ENCODE results near the gene CCDC87.
"Not testable (repeated sequence)": the region's sequence is repeated elsewhere in the genome, so short reads cannot be mapped to it uniquely, and the experiment has no call there.

CCDC87 gene

DNA sequence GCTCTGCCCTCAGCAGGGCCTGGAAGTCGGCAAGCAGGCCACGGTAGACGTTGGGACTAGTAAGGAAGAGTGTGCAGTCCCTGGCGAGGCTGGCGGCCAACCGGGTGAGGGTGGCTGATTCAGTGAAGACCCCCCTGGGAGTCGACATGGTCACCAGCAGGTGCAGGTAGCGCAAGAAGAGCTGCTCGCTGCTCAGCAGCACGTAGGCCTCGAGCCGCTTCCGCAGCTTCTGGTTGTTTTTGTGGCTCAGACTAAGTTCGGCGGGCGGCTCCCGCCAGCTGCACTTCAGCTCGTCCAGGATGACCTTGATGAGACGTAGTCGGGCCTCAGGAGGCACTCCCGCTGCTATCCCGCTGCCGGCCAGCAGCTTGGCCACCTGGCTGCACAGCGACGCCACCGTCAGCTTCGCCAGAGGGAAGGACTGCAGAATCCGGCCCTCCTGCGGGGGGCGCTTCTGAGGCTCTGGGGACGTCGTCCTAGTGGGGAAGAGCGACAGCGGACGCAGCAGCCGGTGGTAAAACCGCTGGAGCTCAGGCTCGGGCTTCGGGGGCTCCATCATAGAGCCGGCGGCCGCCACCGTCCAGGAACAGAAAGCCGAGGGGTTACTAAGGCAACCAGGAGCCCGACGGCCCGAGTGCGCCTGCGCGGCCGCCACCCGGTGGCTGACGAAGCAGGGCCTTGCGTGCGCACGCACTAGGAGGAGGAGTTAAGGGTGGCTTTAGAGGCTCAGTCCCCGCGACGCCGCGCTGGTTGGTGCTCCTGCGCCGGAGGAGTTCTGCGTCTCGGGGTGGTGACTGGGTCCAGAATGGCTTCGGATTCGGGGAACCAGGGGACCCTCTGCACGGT lies at the start of gene CCDC87, which contains the start of gene CCS:
Gene CCDC87 (minus strand): TSS at position 607 of the 846 bp plus-strand sequence. CDS start 48 bp downstream, at position 559.
Gene CCS (plus strand): TSS at position 729 of the 846 bp plus-strand sequence. CDS start 77 bp downstream, at position 806.
- Mint-ChIP-seq H3K27me3 (peaks cover 3% of the 10 kb centered on the region), H3K4me3 (peak within 1 kb of the TSS; percentile 98)

DNA sequence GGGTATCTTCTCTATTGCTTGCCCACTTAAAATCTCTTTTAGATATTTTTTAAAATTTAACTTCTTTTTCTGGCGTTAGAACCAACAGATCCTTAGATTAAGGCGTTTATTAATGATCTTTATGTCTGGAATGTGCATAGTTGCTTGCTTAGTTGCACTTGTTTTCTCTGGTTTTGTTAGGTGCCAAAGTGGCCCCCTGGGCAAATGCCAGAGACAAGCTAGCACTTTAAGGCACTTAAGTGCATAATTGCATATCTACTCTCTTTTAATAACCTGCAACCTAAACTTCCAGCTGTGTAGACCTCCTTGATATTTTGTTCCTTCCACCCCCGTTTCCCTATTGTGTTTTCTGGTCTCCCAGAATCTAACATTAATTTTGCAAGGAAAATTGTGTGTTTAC lies 49.0 kb upstream of the CCDC87 start:
- no peak overlapping the region for H3K27ac Mint-ChIP-seq
- H3K4me1 Mint-ChIP-seq (ENCODE audit: low read depth): peaks cover 85% of the 10 kb centered on the region
- no peaks in the 10 kb centered on the region for H3K9me3 Mint-ChIP-seq
- H3K4me3 Mint-ChIP-seq: no peak overlapping the region
- no peaks in the 10 kb centered on the region for H3K27me3 Mint-ChIP-seq
- H3K36me3 Mint-ChIP-seq (ENCODE audit: low read depth): peaks cover 98% of the 10 kb centered on the region
- intact Hi-C loops (cut with micrococcal nuclease): no loop called here

More for the DNA sequence above, at the start of gene CCDC87, which contains the start of gene CCS:
- peaks cover 14% of the 10 kb centered on the region for H3K36me3 Mint-ChIP-seq (ENCODE audit: low read depth)
- H3K9me3 Mint-ChIP-seq: no peaks in the 10 kb centered on the region
- intact Hi-C loops (cut with micrococcal nuclease): loop anchor here (1.0 kb wide), 2 partner anchors 46 to 86 kb away; partner anchors contain the start of gene RBM4
- peaks cover 32% of the 10 kb centered on the region for H3K4me1 Mint-ChIP-seq (ENCODE audit: low read depth)
- H3K27ac Mint-ChIP-seq: peak within 1 kb of the TSS; percentile 91

GRCh38 chr11:66639814-66640340 lies 47.0 kb upstream of the CCDC87 start:
- H3K27me3 Mint-ChIP-seq: not testable (repeated sequence)
- H3K27ac Mint-ChIP-seq: peak overlapping the region; percentile 97
- H3K36me3 Mint-ChIP-seq (ENCODE audit: low read depth): peaks cover 86% of the 10 kb centered on the region

GRCh38 chr11:66639066-66639813 lies 46.4 kb upstream of the CCDC87 start:
- Mint-ChIP-seq H3K4me3 (peak overlapping the region; percentile 96), H3K27me3 (no peaks in the 10 kb centered on the region), H3K27ac (peak overlapping the region; percentile 97), H3K4me1 (ENCODE audit: low read depth) (peaks cover 76% of the 10 kb centered on the region), H3K36me3 (ENCODE audit: low read depth) (peaks cover 86% of the 10 kb centered on the region), H3K9me3 (no peaks in the 10 kb centered on the region)
- intact Hi-C loops (cut with micrococcal nuclease): loop anchor here (5.0 kb wide), 1 partner anchor 38 kb away; the partner anchor contains the start of gene RBM4B

More at GRCh38 chr11:66639814-66640340, 47.0 kb upstream of the CCDC87 start:
- H3K4me3 Mint-ChIP-seq: peak overlapping the region; percentile 96
- not testable (repeated sequence) for H3K9me3 Mint-ChIP-seq
- H3K4me1 Mint-ChIP-seq (ENCODE audit: low read depth): peaks cover 76% of the 10 kb centered on the region
- intact Hi-C loops (cut with micrococcal nuclease): loop anchor here (5.0 kb wide), 1 partner anchor 37 kb away; the partner anchor contains the start of gene RBM4B

- Mint-ChIP-seq H3K27ac (peak within 1 kb of the TSS; percentile 97), H3K4me3 (peak within 1 kb of the TSS; percentile 96), H3K9me3 (no peaks in the 10 kb centered on the region), H3K4me1 (ENCODE audit: low read depth) (peaks cover 70% of the 10 kb centered on the region), H3K36me3 (ENCODE audit: low read depth) (peaks cover 80% of the 10 kb centered on the region), H3K27me3 (no peaks in the 10 kb centered on the region)
- intact Hi-C loops (cut with micrococcal nuclease): loop anchor here (1.0 to 5.0 kb wide), 3 partner anchors 19 to 45 kb away; partner anchors contain the start of genes CCDC87, CCS and RBM4B
Observed at GRCh38 chr11:66638177-66639065, 45.6 kb upstream of the CCDC87 start, which contains the start of gene RBM4. TSS of gene RBM4 (plus strand) at chr11:66638703. CDS start at chr11:66639712, 1,009 bp downstream.

GRCh38 chr11:66637557-66638176 lies 44.8 kb upstream of the CCDC87 start:
- H3K36me3 Mint-ChIP-seq (ENCODE audit: low read depth): peaks cover 76% of the 10 kb centered on the region
- H3K27me3 Mint-ChIP-seq: no peaks in the 10 kb centered on the region
- intact Hi-C loops (cut with micrococcal nuclease): loop anchor here (1.0 to 5.0 kb wide), 3 partner anchors 18 to 44 kb away; partner anchors contain the start of genes CCDC87, CCS and RBM4B
- H3K4me1 Mint-ChIP-seq (ENCODE audit: low read depth): peaks cover 63% of the 10 kb centered on the region
- H3K4me3 Mint-ChIP-seq: peak overlapping the region; percentile 96
- no peaks in the 10 kb centered on the region for H3K9me3 Mint-ChIP-seq
- H3K27ac Mint-ChIP-seq: peak overlapping the region; percentile 97

DNA sequence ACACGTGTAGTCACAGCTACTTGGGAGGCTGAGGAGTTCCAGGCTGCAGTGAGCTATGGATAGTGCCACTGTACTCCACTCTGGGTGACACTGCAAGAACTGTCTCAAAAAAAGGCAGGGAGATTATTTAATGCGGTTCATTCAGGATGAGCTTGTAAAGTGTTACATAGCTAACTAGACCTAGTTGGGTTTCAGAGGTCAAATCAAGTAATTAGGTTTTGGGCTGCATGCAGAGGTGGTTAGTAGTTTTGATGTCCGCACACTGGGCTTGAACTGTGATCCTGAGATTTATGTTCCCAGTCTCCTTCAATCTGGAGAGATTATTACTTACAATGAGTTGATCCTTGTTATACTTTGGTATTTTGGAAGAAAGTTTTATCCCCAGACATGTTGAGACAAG lies 43.5 kb upstream of the CCDC87 start:
- H3K9me3 Mint-ChIP-seq: no peaks in the 10 kb centered on the region
- no peaks in the 10 kb centered on the region for H3K27me3 Mint-ChIP-seq
- H3K4me3 Mint-ChIP-seq: no peak overlapping the region
- H3K36me3 Mint-ChIP-seq (ENCODE audit: low read depth): peaks cover 74% of the 10 kb centered on the region
- H3K4me1 Mint-ChIP-seq (ENCODE audit: low read depth): peaks cover 53% of the 10 kb centered on the region
- H3K27ac Mint-ChIP-seq: no peak overlapping the region
- intact Hi-C loops (cut with micrococcal nuclease): loop anchor here (5.0 kb wide), 1 partner anchor 41 kb away; the partner anchor contains the start of gene RBM4B

GRCh38 chr11:66632952-66633351 lies 40.1 kb upstream of the CCDC87 start:
- no peaks in the 10 kb centered on the region for H3K9me3 Mint-ChIP-seq
- intact Hi-C loops (cut with micrococcal nuclease): no loop called here
- H3K27ac Mint-ChIP-seq: no peak overlapping the region
- H3K4me1 Mint-ChIP-seq (ENCODE audit: low read depth): peaks cover 41% of the 10 kb centered on the region
- H3K4me3 Mint-ChIP-seq: no peak overlapping the region
- peaks cover 72% of the 10 kb centered on the region for H3K36me3 Mint-ChIP-seq (ENCODE audit: low read depth)
- H3K27me3 Mint-ChIP-seq: no peaks in the 10 kb centered on the region

- Mint-ChIP-seq H3K27me3 (no peaks in the 10 kb centered on the region), H3K27ac (no peak overlapping the region), H3K4me3 (no peak overlapping the region), H3K36me3 (ENCODE audit: low read depth) (peaks cover 72% of the 10 kb centered on the region), H3K9me3 (no peaks in the 10 kb centered on the region), H3K4me1 (ENCODE audit: low read depth) (peaks cover 40% of the 10 kb centered on the region)
- intact Hi-C loops (cut with micrococcal nuclease): no loop called here
Observed at GRCh38 chr11:66631883-66632282, 39.0 kb upstream of the CCDC87 start.

DNA sequence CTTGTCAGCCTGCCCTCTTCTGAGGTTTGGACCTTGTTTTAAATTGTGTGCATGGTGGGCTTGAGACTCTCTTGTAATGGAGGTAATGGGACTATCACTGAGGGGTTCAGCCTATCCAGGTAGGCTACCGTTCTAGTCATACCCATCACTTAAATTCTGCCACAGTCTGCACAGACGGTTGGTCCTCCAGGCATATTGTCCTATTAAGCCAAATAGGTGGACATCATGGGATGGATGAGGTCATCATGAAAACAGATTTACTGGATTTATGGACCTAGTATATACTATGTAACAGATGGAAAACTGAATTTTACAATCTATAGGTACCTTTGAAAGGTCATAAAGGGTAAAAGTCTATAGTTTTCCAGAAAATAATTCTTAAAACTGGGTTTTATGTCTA lies 36.5 kb upstream of the CCDC87 start:
- Mint-ChIP-seq H3K27me3 (no peaks in the 10 kb centered on the region), H3K36me3 (ENCODE audit: low read depth) (peaks cover 83% of the 10 kb centered on the region), H3K27ac (no peak overlapping the region), H3K9me3 (no peaks in the 10 kb centered on the region), H3K4me3 (no peak overlapping the region), H3K4me1 (ENCODE audit: low read depth) (peaks cover 49% of the 10 kb centered on the region)
- intact Hi-C loops (cut with micrococcal nuclease): no loop called here

GRCh38 chr11:66628061-66628603 lies 35.3 kb upstream of the CCDC87 start:
- Mint-ChIP-seq H3K4me3 (no peak overlapping the region), H3K4me1 (ENCODE audit: low read depth) (peaks cover 58% of the 10 kb centered on the region), H3K36me3 (ENCODE audit: low read depth) (peaks cover 90% of the 10 kb centered on the region), H3K27me3 (no peaks in the 10 kb centered on the region), H3K27ac (no peak overlapping the region), H3K9me3 (no peaks in the 10 kb centered on the region)
- intact Hi-C loops (cut with micrococcal nuclease): no loop called here

GRCh38 chr11:66626926-66627325 lies 34.1 kb upstream of the CCDC87 start:
- no peaks in the 10 kb centered on the region for H3K9me3 Mint-ChIP-seq
- peaks cover 96% of the 10 kb centered on the region for H3K36me3 Mint-ChIP-seq (ENCODE audit: low read depth)
- H3K4me1 Mint-ChIP-seq (ENCODE audit: low read depth): peaks cover 67% of the 10 kb centered on the region
- H3K4me3 Mint-ChIP-seq: no peak overlapping the region
- no peaks in the 10 kb centered on the region for H3K27me3 Mint-ChIP-seq
- H3K27ac Mint-ChIP-seq: no peak overlapping the region
- intact Hi-C loops (cut with micrococcal nuclease): no loop called here

Measured in dendritic cell treated with granulocyte-macrophage colony-stimulating factor and Interleukin-4, amounts not matched to agents 40 ng/mL and 50 ng/mL, for 4 days (primary cell).